Dedifferentiated amniotic fluid mesenchymal stem cell (primary cell): ENCODE results near the gene GATA5.

ENCODE experiments used
- DNase-seq: peaks from one replicate; pipeline ENCODE4 v3.0.0-alpha.2; 2016; ENCODE audit errors: extremely low spot score

GATA5 gene

GRCh38 chr20:62475772-62476055, at the start of gene GATA5:
Gene GATA5, minus strand, starts transcription at chr20:62475995. Its CDS starts 474 bp downstream, at chr20:62475521.
- no peak for DNase-seq

- DNase-seq: no peak
Measured at GRCh38 chr20:62525014-62525413, 49.2 kb upstream of the GATA5 start.

GRCh38 chr20:62524505-62524911, 48.7 kb upstream of the GATA5 start:
- DNase-seq: no peak

GRCh38 chr20:62523473-62524203, 47.8 kb upstream of the GATA5 start:
- DNase-seq: no peak

- no peak for DNase-seq
Measured at GRCh38 chr20:62522748-62523396, 47.1 kb upstream of the GATA5 start.

GRCh38 chr20:62519826-62520225, 44.0 kb upstream of the GATA5 start:
- DNase-seq: no peak

GRCh38 chr20:62518911-62519310, 43.1 kb upstream of the GATA5 start:
- no peak for DNase-seq

- no peak for DNase-seq
Measured at GRCh38 chr20:62517901-62518610, 42.3 kb upstream of the GATA5 start.

- DNase-seq: no peak
Measured at GRCh38 chr20:62517168-62517567, 41.4 kb upstream of the GATA5 start.

- no peak for DNase-seq
Measured at GRCh38 chr20:62516338-62516737, 40.5 kb upstream of the GATA5 start.

- DNase-seq: no peak
Measured at GRCh38 chr20:62515826-62516225, 40.0 kb upstream of the GATA5 start.

- no peak for DNase-seq
Measured at GRCh38 chr20:62515280-62515679, 39.5 kb upstream of the GATA5 start.

GRCh38 chr20:62513991-62514390, 38.2 kb upstream of the GATA5 start:
- no peak for DNase-seq

- DNase-seq: no peak
Measured at GRCh38 chr20:62511915-62512610, 36.3 kb upstream of the GATA5 start.

GRCh38 chr20:62511300-62511914, 35.6 kb upstream of the GATA5 start:
- no peak for DNase-seq

- no peak for DNase-seq
Measured at GRCh38 chr20:62508641-62509051, 32.9 kb upstream of the GATA5 start.

GRCh38 chr20:62507991-62508640, 32.3 kb upstream of the GATA5 start:
- DNase-seq: no peak

GRCh38 chr20:62507323-62507722, 31.5 kb upstream of the GATA5 start:
- no peak for DNase-seq

GRCh38 chr20:62506791-62507190, 31.0 kb upstream of the GATA5 start:
- no peak for DNase-seq

GRCh38 chr20:62506087-62506486, 30.3 kb upstream of the GATA5 start:
- no peak for DNase-seq

GRCh38 chr20:62505337-62506045, 29.7 kb upstream of the GATA5 start:
- no peak for DNase-seq
